ENCODE results near the gene FAN1.

The FAN1 gene

GRCh38 chr15:30921781-30922479 is 18.2 kb downstream of the FAN1 start:
- no peak for DNase-seq

GRCh38 chr15:30922480-30923311 is 19.0 kb downstream of the FAN1 start:
- DNase-seq, result no peak

- DNase-seq, result no peak
Observed at GRCh38 chr15:30923429-30923828, 19.7 kb downstream of the FAN1 start.

- DNase-seq, result no peak
Observed at GRCh38 chr15:30924353-30924752, 20.6 kb downstream of the FAN1 start.

GRCh38 chr15:30925686-30926085 is 22.0 kb downstream of the FAN1 start:
- DNase-seq, result no peak

GRCh38 chr15:30926161-30926560 is 22.4 kb downstream of the FAN1 start:
- no peak for DNase-seq

GRCh38 chr15:30927148-30927761 is 23.5 kb downstream of the FAN1 start:
- no peak for DNase-seq

- no peak for DNase-seq
Observed at GRCh38 chr15:30928076-30928475, 24.4 kb downstream of the FAN1 start.

GRCh38 chr15:30929064-30929669 is 25.5 kb downstream of the FAN1 start:
- DNase-seq, result peak; percentile 24

- DNase-seq, result no peak
Observed at GRCh38 chr15:30929982-30930381, 26.3 kb downstream of the FAN1 start.

- DNase-seq, result no peak
Observed at GRCh38 chr15:30930422-30930821, 26.7 kb downstream of the FAN1 start.

- DNase-seq, result no peak
Observed at GRCh38 chr15:30933293-30933692, 29.6 kb downstream of the FAN1 start.

- no peak for DNase-seq
Observed at GRCh38 chr15:30939161-30939560, 35.4 kb downstream of the FAN1 start.

- DNase-seq, result no peak
Observed at GRCh38 chr15:30940359-30940758, 36.6 kb downstream of the FAN1 start.

- DNase-seq, result no peak
Observed at GRCh38 chr15:30941520-30941919, 37.8 kb downstream of the FAN1 start.

GRCh38 chr15:30943654-30944335 is 40.1 kb downstream of the FAN1 start:
- DNase-seq, result no peak

GRCh38 chr15:30953183-30953582 is 49.5 kb downstream of the FAN1 start:
- no peak for DNase-seq

- peak; percentile 70 for DNase-seq
Observed at GRCh38 chr15:30953731-30954378, 50.1 kb downstream of the FAN1 start.

GRCh38 chr15:30954674-30955073 is 51.0 kb downstream of the FAN1 start:
- DNase-seq, result no peak

GRCh38 chr15:30956216-30957124 is 52.8 kb downstream of the FAN1 start:
- DNase-seq, result peak; percentile 62

GRCh38 chr15:30958219-30958618 is 54.5 kb downstream of the FAN1 start:
- no peak for DNase-seq

All from hematopoietic multipotent progenitor cell treated with erythropoietin and hydrocortisone succinate and interleukin-3 and kit ligand, for 6 days (in vitro differentiated cells).